HEK293 (cell line): ENCODE results near the gene YTHDC2.

Experiments used
- CTCF ChIA-PET: fragments of 350-600 bp; formaldehyde crosslinking; extraction: SDS; loops from one replicate; lab custom pipeline; 2021; ENCODE audit warnings: antibody characterized with exemption; lab: Yijun Ruan, JAX
- POLR2A ChIA-PET: fragments of 300-600 bp; formaldehyde crosslinking; extraction: SDS; loops from one replicate; lab custom pipeline; 2020; ENCODE audit warnings: antibody characterized with exemption, inconsistent platforms; lab: Yijun Ruan, JAX
- H3K27ac ChIP-seq: fragments of 200-500 bp; sonication (Bioruptor generic); 2 replicates; pipeline ENCODE4 v1.5.1; 2014; ENCODE audit warnings: low read depth, low read length, control low read depth, inconsistent platforms; ENCODE audit errors: extremely low read depth
- H3K36me3 ChIP-seq, 2 experiments: fragments of 200-500 bp in 1 of 2; sonication (Bioruptor generic) in 1 of 2; 1 replicate in 1 of 2; 2 replicates in 1 of 2; pipeline ENCODE4 v1.5.1; 2014 to 2017; ENCODE audit warnings: inconsistent platforms in 2 of 2, low read length in 2 of 2; ENCODE audit not compliant: control insufficient read depth in 2 of 2, insufficient read depth in 1 of 2
- H3K4me1 ChIP-seq: fragments of 200-500 bp; sonication (Bioruptor generic); 2 replicates; pipeline ENCODE4 v1.5.1; 2014; ENCODE audit warnings: mild to moderate bottlenecking, low read length, inconsistent platforms; ENCODE audit not compliant: control insufficient read depth, insufficient read depth
- H3K4me3 ChIP-seq: 2 replicates; pipeline ENCODE4 v1.5.1; 2011; ENCODE audit warnings: low read depth, mild to moderate bottlenecking, control low read depth, low read length, moderate library complexity
- H3K9me3 ChIP-seq: fragments of 200-500 bp; sonication (Bioruptor generic); 2 replicates; pipeline ENCODE4 v1.5.1; 2014; ENCODE audit warnings: low read depth, low read length, inconsistent platforms; ENCODE audit not compliant: control insufficient read depth, insufficient read depth
- GLIS1 ChIP-seq: fragments of 450-650 bp; formaldehyde crosslinking; IDR thresholded peaks from 2 replicates; pipeline ENCODE4 v1.5.1; 2016; ENCODE audit warnings: missing biosample characterization, missing genetic modification characterization
- KLF16 ChIP-seq: fragments of 450-650 bp; formaldehyde crosslinking; IDR thresholded peaks from 2 replicates; pipeline ENCODE4 v1.5.1; 2017; ENCODE audit warnings: missing biosample characterization, missing genetic modification characterization
- RBAK ChIP-seq: fragments of 450-650 bp; formaldehyde crosslinking; IDR thresholded peaks from 2 replicates; pipeline ENCODE4 v1.5.1; 2016; ENCODE audit warnings: missing biosample characterization, missing genetic modification characterization
- SP3 ChIP-seq: fragments of 450-650 bp; formaldehyde crosslinking; IDR thresholded peaks from 2 replicates; pipeline ENCODE4 v1.5.1; 2016; ENCODE audit warnings: missing biosample characterization, missing genetic modification characterization
- YY1 ChIP-seq: fragments of 450-650 bp; formaldehyde crosslinking; IDR thresholded peaks from 2 replicates; pipeline ENCODE4 v1.5.1; 2018; ENCODE audit warnings: missing biosample characterization, missing genetic modification characterization
- ZBTB11 ChIP-seq: fragments of 450-650 bp; formaldehyde crosslinking; conservative IDR thresholded peaks from 2 replicates; pipeline ENCODE4 v1.5.1; 2016; ENCODE audit warnings: low read depth, missing biosample characterization, missing genetic modification characterization
- ZBTB48 ChIP-seq: fragments of 450-650 bp; formaldehyde crosslinking; IDR thresholded peaks from 2 replicates; pipeline ENCODE4 v1.5.1; 2016; ENCODE audit warnings: missing biosample characterization, missing genetic modification characterization
- ZFP69B ChIP-seq: fragments of 450-650 bp; formaldehyde crosslinking; IDR thresholded peaks from 2 replicates; pipeline ENCODE4 v1.5.1; 2016; ENCODE audit warnings: missing biosample characterization, missing genetic modification characterization
- ZNF10 ChIP-seq: fragments of 450-650 bp; formaldehyde crosslinking; IDR thresholded peaks from 2 replicates; pipeline ENCODE4 v1.5.1; 2017; ENCODE audit warnings: missing biosample characterization, missing genetic modification characterization
- ZNF121 ChIP-seq: fragments of 450-650 bp; formaldehyde crosslinking; IDR thresholded peaks from 2 replicates; pipeline ENCODE4 v1.5.1; 2016; ENCODE audit warnings: missing biosample characterization, missing genetic modification characterization
- ZNF341 ChIP-seq: fragments of 450-650 bp; formaldehyde crosslinking; IDR thresholded peaks from 2 replicates; pipeline ENCODE4; 2016; ENCODE audit warnings: low read depth, missing biosample characterization, missing genetic modification characterization
- ZNF391 ChIP-seq: fragments of 450-650 bp; formaldehyde crosslinking; IDR thresholded peaks from 2 replicates; pipeline ENCODE4 v1.5.1; 2016; ENCODE audit warnings: low read depth, missing biosample characterization, missing genetic modification characterization, borderline replicate concordance
- ZNF518A ChIP-seq: fragments of 450-650 bp; formaldehyde crosslinking; conservative IDR thresholded peaks from 2 replicates; pipeline ENCODE4 v1.5.1; 2016; ENCODE audit warnings: low read depth, missing biosample characterization, missing genetic modification characterization
- ZNF529 ChIP-seq: fragments of 450-650 bp; formaldehyde crosslinking; IDR thresholded peaks from 2 replicates; pipeline ENCODE4 v1.5.1; 2017; ENCODE audit warnings: missing genetic modification characterization, missing biosample characterization; ENCODE audit not compliant: insufficient replicate concordance
- ZNF561 ChIP-seq: fragments of 450-650 bp; IDR thresholded peaks from 2 replicates; pipeline ENCODE4 v1.5.1; 2018; ENCODE audit warnings: missing biosample characterization, missing genetic modification characterization, borderline replicate concordance
- ZNF660 ChIP-seq: fragments of 450-650 bp; IDR thresholded peaks from 2 replicates; pipeline ENCODE4 v1.5.1; 2018; ENCODE audit warnings: missing biosample characterization, mild to moderate bottlenecking, missing genetic modification characterization
- ZNF704 ChIP-seq: fragments of 450-650 bp; formaldehyde crosslinking; IDR thresholded peaks from 2 replicates; pipeline ENCODE4 v1.5.1; 2016; ENCODE audit warnings: missing biosample characterization, missing genetic modification characterization

YTHDC2 gene

GRCh38 chr5:113512341-113512740, 1.2 kb upstream of the YTHDC2 start:
- Histone ChIP-seq H3K4me3 (no peak overlapping the region), H3K36me3 (peaks cover 5 to 20% of the 10 kb centered on the region in 2 experiments; a peak in 2 of 3 replicates), H3K9me3 (no peaks in the 10 kb centered on the region), H3K4me1 (no peaks in the 10 kb centered on the region), H3K27ac (no peak overlapping the region)
- no peak for TF ChIP-seq ZNF704 (tag by site-specific recombination)
- TF ChIP-seq ZNF341 (tag by site-specific recombination) = no peak
- TF ChIP-seq YY1 (tag by site-specific recombination) = no peak
- no peak for TF ChIP-seq ZNF529
- TF ChIP-seq ZNF10 (tag by site-specific recombination) = no peak
- TF ChIP-seq SP3 = no peak
- TF ChIP-seq RBAK (tag by site-specific recombination) = no peak
- no peak for TF ChIP-seq ZNF660 (tag by site-specific recombination)
- TF ChIP-seq ZNF561 = no peak
- no peak for TF ChIP-seq ZNF121 (tag by site-specific recombination)
- no peak for TF ChIP-seq ZNF391 (tag by site-specific recombination)
- no peak for TF ChIP-seq KLF16
- no peak for TF ChIP-seq ZNF518A (tag by site-specific recombination)
- TF ChIP-seq ZFP69B (tag by site-specific recombination) = no peak
- ChIA-PET POLR2A (interaction anchor here (0.6 kb wide), 1 partner anchor 314 kb away, joined by 3 read pairs; no protein-coding TSS in a partner anchor), CTCF (interaction anchor here (1.0 to 4.6 kb wide), 5 partner anchors 134 to 516 kb away, joined by 3 to 58 read pairs (median 36); no protein-coding TSS in a partner anchor)

- H3K36me3 ChIP-seq = peaks cover 9 to 34% of the 10 kb centered on the region in 2 experiments
- no peaks in the 10 kb centered on the region for H3K4me1 ChIP-seq
- ChIA-PET CTCF (interaction anchor here (0.7 to 4.6 kb wide), 3 partner anchors 11 to 179 kb away, joined by 3 to 36 read pairs (median 4); no protein-coding TSS in a partner anchor), POLR2A (interaction anchor here (0.7 to 1.4 kb wide), 3 partner anchors 25 to 538 kb away, joined by 4 to 10 read pairs (median 7); partner anchors contain the start of genes DCP2 and MCC)
- peak overlapping the region; percentile 94 for H3K4me3 ChIP-seq
- no peaks in the 10 kb centered on the region for H3K9me3 ChIP-seq
- H3K27ac ChIP-seq = peak overlapping the region; percentile 77; the same call in 1 of the 2 replicates
- TF ChIP-seq ZBTB11 (tag by site-specific recombination) (no peak), ZBTB48 (tag by site-specific recombination) (peak; percentile 91), GLIS1 (no peak)
Observed at GRCh38 chr5:113514289-113514635, 768 bp downstream of the YTHDC2 start.
